ENCODE measurements around the gene ZFP92. TPM values are rescaled to one million over a fixed set of nuclear protein-coding genes. Genes with fewer than 3 reads are reported as not detected.

The ZFP92 gene
- polyA plus RNA-seq, 1 donor (not counting 4 experiments of a cell fraction or from before 2014, with no cell fraction given), result 0.64 TPM

- Histone ChIP-seq H3K4me3 (ENCODE audit: control insufficient read depth in 2 of 3, extremely low read depth in 1 of 3, insufficient read depth in 2 of 3, low read depth in 1 of 3, low read length in 3 of 3) (no peak overlapping the region), H3K9ac (ENCODE audit: control insufficient read depth, extremely low read depth, insufficient read depth, low read length) (no peak overlapping the region), H2AFZ (ENCODE audit: control insufficient read depth, low read length) (no peak overlapping the region), H4K20me1 (ENCODE audit: control insufficient read depth, extremely low read depth, insufficient read depth, low read length) (no peaks in the 10 kb centered on the region), H3K4me2 (ENCODE audit: control insufficient read depth, extremely low read depth, insufficient read depth, low read depth, low read length) (no peak overlapping the region), H3K27ac (ENCODE audit: control insufficient read depth, insufficient read depth, low read length) (no peak overlapping the region), H3K79me2 (ENCODE audit: control insufficient read depth, insufficient read depth, low read length) (no peaks in the 10 kb centered on the region), H3K9me3 (ENCODE audit: control insufficient read depth, low read depth, low read length) (peaks cover 10% of the 10 kb centered on the region), H3K27me3 (ENCODE audit: control insufficient read depth, extremely low read depth, insufficient read depth, low read length) (no peaks in the 10 kb centered on the region), H3K36me3 (ENCODE audit: control insufficient read depth in 2 of 2, extremely low read depth in 1 of 2, insufficient read depth in 2 of 2, low read length in 2 of 2) (no peaks in the 10 kb centered on the region), H3K9me1 (ENCODE audit: control insufficient read depth, extremely low read depth, insufficient read depth, low read length) (no peaks in the 10 kb centered on the region), H3K4me1 (ENCODE audit: control insufficient read depth, extremely low read depth, insufficient read depth, low read length) (no peaks in the 10 kb centered on the region)
- DNase-seq (ENCODE audit: low read depth, low spot score) (no peak), FAIRE-seq (no peak)
- no peak for TF ChIP-seq CTCF (optimal IDR thresholded peaks at IDR 0.05 in 1 of 3, IDR thresholded peaks at IDR 0.05 in 1 of 3, conservative IDR thresholded peaks at IDR 0.05 in 1 of 3; ENCODE audit: extremely low read depth in 1 of 3, insufficient read depth in 2 of 3, low read length in 3 of 3)
- TF ChIP-seq EZH2 (IDR thresholded peaks at IDR 0.05; ENCODE audit: low read length), result no peak
- dilution Hi-C loops (cut with MboI; ENCODE audit: extremely low pct_ligation_motif_present, low sequenced_read_pairs), result no loop called here
Observed at GRCh38 chrX:153395613-153396319, 15.5 kb upstream of the ZFP92 start.

- no peaks in the 10 kb centered on the region for H3K36me3 ChIP-seq (ENCODE audit: control insufficient read depth in 2 of 2, extremely low read depth in 1 of 2, insufficient read depth in 2 of 2, low read length in 2 of 2)
- no peaks in the 10 kb centered on the region for H3K79me2 ChIP-seq (ENCODE audit: control insufficient read depth, insufficient read depth, low read length)
- no peak overlapping the region for H3K9ac ChIP-seq (ENCODE audit: control insufficient read depth, extremely low read depth, insufficient read depth, low read length)
- H3K4me3 ChIP-seq (ENCODE audit: control insufficient read depth in 2 of 3, extremely low read depth in 1 of 3, insufficient read depth in 2 of 3, low read depth in 1 of 3, low read length in 3 of 3), result no peak overlapping the region
- H3K27me3 ChIP-seq (ENCODE audit: control insufficient read depth, extremely low read depth, insufficient read depth, low read length), result no peaks in the 10 kb centered on the region
- no peaks in the 10 kb centered on the region for H3K9me1 ChIP-seq (ENCODE audit: control insufficient read depth, extremely low read depth, insufficient read depth, low read length)
- FAIRE-seq (no peak), DNase-seq (ENCODE audit: low read depth, low spot score) (no peak)
- no peaks in the 10 kb centered on the region for H4K20me1 ChIP-seq (ENCODE audit: control insufficient read depth, extremely low read depth, insufficient read depth, low read length)
- H3K27ac ChIP-seq (ENCODE audit: control insufficient read depth, insufficient read depth, low read length), result no peak overlapping the region
- no peak overlapping the region for H2AFZ ChIP-seq (ENCODE audit: control insufficient read depth, low read length)
- H3K4me1 ChIP-seq (ENCODE audit: control insufficient read depth, extremely low read depth, insufficient read depth, low read length), result no peaks in the 10 kb centered on the region
- H3K4me2 ChIP-seq (ENCODE audit: control insufficient read depth, extremely low read depth, insufficient read depth, low read depth, low read length), result no peak overlapping the region
- dilution Hi-C loops (cut with MboI; ENCODE audit: extremely low pct_ligation_motif_present, low sequenced_read_pairs), result no loop called here
- TF ChIP-seq CTCF (optimal IDR thresholded peaks at IDR 0.05 in 1 of 3, IDR thresholded peaks at IDR 0.05 in 1 of 3, conservative IDR thresholded peaks at IDR 0.05 in 1 of 3; ENCODE audit: extremely low read depth in 1 of 3, insufficient read depth in 2 of 3, low read length in 3 of 3) (no peak), EZH2 (IDR thresholded peaks at IDR 0.05; ENCODE audit: low read length) (no peak)
- H3K9me3 ChIP-seq (ENCODE audit: control insufficient read depth, low read depth, low read length), result peaks cover 8% of the 10 kb centered on the region
Observed at GRCh38 chrX:153396320-153397195, 14.7 kb upstream of the ZFP92 start.

All from keratinocyte (primary cell).